ENCODE data around the gene PCDHGB6.

GRCh38 chr5:141427783-141428426 lies 20.1 kb downstream of the PCDHGB6 start:
- no peak for TF ChIP-seq POLR2A (IDR thresholded peaks at IDR 0.05)
- no peak for TF ChIP-seq CTCF (IDR thresholded peaks at IDR 0.05 in 4 of 5, conservative IDR thresholded peaks at IDR 0.05 in 1 of 5)
